SH-SY5Y (cell line): ENCODE data around the gene GCFC2.

ENCODE experiments used
- GATA2 ChIP-seq: IDR thresholded peaks from 2 replicates; pipeline ENCODE4 v1.6.1; 2011; ENCODE audit warnings: mild to moderate bottlenecking, low read depth, low read length
- GATA3 ChIP-seq: IDR thresholded peaks from 2 replicates; pipeline ENCODE4 v1.6.1; 2011; ENCODE audit warnings: low read depth, mild to moderate bottlenecking, low read length, moderate library complexity

DNA sequence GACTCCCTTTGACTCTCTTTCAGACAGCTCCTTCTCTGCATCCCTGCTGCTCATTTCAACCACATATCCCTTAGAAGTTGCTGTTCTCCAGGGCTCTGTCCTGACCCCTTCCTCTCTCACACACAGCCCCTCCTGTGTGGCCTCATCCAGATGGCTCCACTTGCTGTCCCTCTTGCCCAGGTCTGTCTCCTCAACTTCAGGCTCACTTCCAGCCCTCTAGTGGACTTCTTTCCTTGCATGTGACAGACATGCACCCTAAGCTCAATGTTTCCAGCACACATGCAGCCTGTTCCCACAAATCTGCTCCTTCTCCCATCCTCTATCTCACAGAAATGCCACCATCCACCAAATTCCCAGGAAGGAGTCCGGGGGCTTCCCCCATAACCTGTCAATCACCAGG, 73.1 kb downstream of the GCFC2 start:
- TF ChIP-seq GATA2 (no peak), GATA3 (no peak)
